Measurements from ENCODE around the gene CNTNAP2. TPM values are rescaled to one million over a fixed set of nuclear protein-coding genes. Genes with fewer than 3 reads are reported as not detected.

The CNTNAP2 gene
- total and polyA plus RNA-seq, 9 donors = 8.3 to 18.8 (median 10.4) TPM

GRCh38 chr7:148127374-148127773 is 2010.8 kb downstream of the CNTNAP2 start:
- no CpG with 5 or more reads among the region's 1 CpG for WGBS (ENCODE audit: insufficient coverage)
- no peaks in the 10 kb centered on the region for H3K27me3 ChIP-seq (ENCODE audit: control insufficient read depth, insufficient read depth, low read length)

GRCh38 chr7:148129023-148129422 is 2012.4 kb downstream of the CNTNAP2 start:
- H3K27ac ChIP-seq (ENCODE audit: low read length) = no peak overlapping the region
- 79% methylated on average over 2 of the region's 6 CpGs for WGBS (ENCODE audit: insufficient coverage)
- no peak for DNase-seq

More at GRCh38 chr7:148127374-148127773, 2010.8 kb downstream of the CNTNAP2 start:
- no peaks in the 10 kb centered on the region for H3K36me3 ChIP-seq (ENCODE audit: control insufficient read depth, insufficient read depth, low read length)
- no peaks in the 10 kb centered on the region for H3K9me3 ChIP-seq (replicated peaks; ENCODE audit: control insufficient read depth, low read depth, low read length)
- no peaks in the 10 kb centered on the region for H3K4me1 ChIP-seq (ENCODE audit: control insufficient read depth, insufficient read depth, low read length)
- no peak for DNase-seq
- H3K27ac ChIP-seq (ENCODE audit: low read length) = no peak overlapping the region
- H3K4me3 ChIP-seq (ENCODE audit: low read length) = no peak overlapping the region

GRCh38 chr7:148135116-148135515 is 2018.5 kb downstream of the CNTNAP2 start:
- DNase-seq = no peak
- H3K4me1 ChIP-seq (ENCODE audit: control insufficient read depth, insufficient read depth, low read length) = no peaks in the 10 kb centered on the region
- H3K4me3 ChIP-seq (ENCODE audit: low read length) = no peak overlapping the region
- H3K36me3 ChIP-seq (ENCODE audit: control insufficient read depth, insufficient read depth, low read length) = no peaks in the 10 kb centered on the region
- no peak overlapping the region for H3K27ac ChIP-seq (ENCODE audit: low read length)
- no peaks in the 10 kb centered on the region for H3K9me3 ChIP-seq (replicated peaks; ENCODE audit: control insufficient read depth, low read depth, low read length)
- WGBS (ENCODE audit: insufficient coverage) = no CpG with 5 or more reads among the region's 2 CpGs
- no peaks in the 10 kb centered on the region for H3K27me3 ChIP-seq (ENCODE audit: control insufficient read depth, insufficient read depth, low read length)

More at GRCh38 chr7:148129023-148129422, 2012.4 kb downstream of the CNTNAP2 start:
- H3K4me1 ChIP-seq (ENCODE audit: control insufficient read depth, insufficient read depth, low read length) = no peaks in the 10 kb centered on the region
- no peaks in the 10 kb centered on the region for H3K27me3 ChIP-seq (ENCODE audit: control insufficient read depth, insufficient read depth, low read length)
- H3K9me3 ChIP-seq (replicated peaks; ENCODE audit: control insufficient read depth, low read depth, low read length) = no peaks in the 10 kb centered on the region
- no peak overlapping the region for H3K4me3 ChIP-seq (ENCODE audit: low read length)
- H3K36me3 ChIP-seq (ENCODE audit: control insufficient read depth, insufficient read depth, low read length) = no peaks in the 10 kb centered on the region

- Histone ChIP-seq H3K36me3 (ENCODE audit: control insufficient read depth, insufficient read depth, low read length) (no peaks in the 10 kb centered on the region), H3K4me1 (ENCODE audit: control insufficient read depth, insufficient read depth, low read length) (no peaks in the 10 kb centered on the region), H3K4me3 (ENCODE audit: low read length) (no peak overlapping the region), H3K27ac (ENCODE audit: low read length) (no peak overlapping the region), H3K9me3 (replicated peaks; ENCODE audit: control insufficient read depth, low read depth, low read length) (no peaks in the 10 kb centered on the region), H3K27me3 (ENCODE audit: control insufficient read depth, insufficient read depth, low read length) (no peaks in the 10 kb centered on the region)
- WGBS (ENCODE audit: insufficient coverage) = 80% methylated on average over 1 of the region's 3 CpGs
- no peak for DNase-seq
These were observed 2019.4 kb downstream of the CNTNAP2 start for GRCh38 chr7:148135997-148136396.

GRCh38 chr7:148142660-148143248 is 2026.2 kb downstream of the CNTNAP2 start:
- WGBS (ENCODE audit: insufficient coverage) = no CpG with 5 or more reads among the region's 4 CpGs
- Histone ChIP-seq H3K36me3 (ENCODE audit: control insufficient read depth, insufficient read depth, low read length) (no peaks in the 10 kb centered on the region), H3K9me3 (replicated peaks; ENCODE audit: control insufficient read depth, low read depth, low read length) (no peaks in the 10 kb centered on the region), H3K27ac (ENCODE audit: low read length) (no peak overlapping the region), H3K4me1 (ENCODE audit: control insufficient read depth, insufficient read depth, low read length) (no peaks in the 10 kb centered on the region), H3K27me3 (ENCODE audit: control insufficient read depth, insufficient read depth, low read length) (no peaks in the 10 kb centered on the region), H3K4me3 (ENCODE audit: low read length) (no peak overlapping the region)
- DNase-seq = peak; percentile 64

- peak; percentile 7 for DNase-seq
- Histone ChIP-seq H3K4me3 (ENCODE audit: low read length) (no peak overlapping the region), H3K36me3 (ENCODE audit: control insufficient read depth, insufficient read depth, low read length) (no peaks in the 10 kb centered on the region), H3K9me3 (replicated peaks; ENCODE audit: control insufficient read depth, low read depth, low read length) (no peaks in the 10 kb centered on the region), H3K27me3 (ENCODE audit: control insufficient read depth, insufficient read depth, low read length) (no peaks in the 10 kb centered on the region), H3K4me1 (ENCODE audit: control insufficient read depth, insufficient read depth, low read length) (no peaks in the 10 kb centered on the region), H3K27ac (ENCODE audit: low read length) (no peak overlapping the region)
- 29% methylated on average over 1 of the region's 4 CpGs for WGBS (ENCODE audit: insufficient coverage)
These were observed 2028.2 kb downstream of the CNTNAP2 start for GRCh38 chr7:148144827-148145226.

GRCh38 chr7:148146346-148146745 is 2029.7 kb downstream of the CNTNAP2 start:
- Histone ChIP-seq H3K9me3 (replicated peaks; ENCODE audit: control insufficient read depth, low read depth, low read length) (no peaks in the 10 kb centered on the region), H3K27ac (ENCODE audit: low read length) (no peak overlapping the region), H3K4me3 (ENCODE audit: low read length) (no peak overlapping the region), H3K4me1 (ENCODE audit: control insufficient read depth, insufficient read depth, low read length) (no peaks in the 10 kb centered on the region), H3K36me3 (ENCODE audit: control insufficient read depth, insufficient read depth, low read length) (no peaks in the 10 kb centered on the region), H3K27me3 (ENCODE audit: control insufficient read depth, insufficient read depth, low read length) (no peaks in the 10 kb centered on the region)
- 88% methylated on average over 2 of the region's 2 CpGs for WGBS (ENCODE audit: insufficient coverage)
- DNase-seq = no peak

- no peak overlapping the region for H3K4me3 ChIP-seq (ENCODE audit: low read length)
- no peaks in the 10 kb centered on the region for H3K27me3 ChIP-seq (ENCODE audit: control insufficient read depth, insufficient read depth, low read length)
- peaks cover 2% of the 10 kb centered on the region for H3K9me3 ChIP-seq (replicated peaks; ENCODE audit: control insufficient read depth, low read depth, low read length)
- DNase-seq = no peak
- no peaks in the 10 kb centered on the region for H3K36me3 ChIP-seq (ENCODE audit: control insufficient read depth, insufficient read depth, low read length)
- H3K4me1 ChIP-seq (ENCODE audit: control insufficient read depth, insufficient read depth, low read length) = no peaks in the 10 kb centered on the region
- WGBS (ENCODE audit: insufficient coverage) = 94% methylated on average over 2 of the region's 6 CpGs
- H3K27ac ChIP-seq (ENCODE audit: low read length) = no peak overlapping the region
These were observed 2030.8 kb downstream of the CNTNAP2 start for GRCh38 chr7:148147438-148147837.

- Histone ChIP-seq H3K9me3 (replicated peaks; ENCODE audit: control insufficient read depth, low read depth, low read length) (peaks cover 2% of the 10 kb centered on the region), H3K27ac (ENCODE audit: low read length) (no peak overlapping the region)
- no CpG with 5 or more reads among the region's 3 CpGs for WGBS (ENCODE audit: insufficient coverage)
These were observed 2031.9 kb downstream of the CNTNAP2 start for GRCh38 chr7:148148456-148148855.

GRCh38 chr7:148149730-148150129 is 2033.1 kb downstream of the CNTNAP2 start:
- Histone ChIP-seq H3K36me3 (ENCODE audit: control insufficient read depth, insufficient read depth, low read length) (no peaks in the 10 kb centered on the region), H3K9me3 (replicated peaks; ENCODE audit: control insufficient read depth, low read depth, low read length) (peaks cover 2% of the 10 kb centered on the region), H3K27ac (ENCODE audit: low read length) (no peak overlapping the region), H3K27me3 (ENCODE audit: control insufficient read depth, insufficient read depth, low read length) (no peaks in the 10 kb centered on the region), H3K4me3 (ENCODE audit: low read length) (no peak overlapping the region), H3K4me1 (ENCODE audit: control insufficient read depth, insufficient read depth, low read length) (peaks cover 9% of the 10 kb centered on the region)
- no peak for DNase-seq
- no CpG with 5 or more reads among the region's 3 CpGs for WGBS (ENCODE audit: insufficient coverage)

More at GRCh38 chr7:148148456-148148855, 2031.9 kb downstream of the CNTNAP2 start:
- Histone ChIP-seq H3K4me3 (ENCODE audit: low read length) (no peak overlapping the region), H3K36me3 (ENCODE audit: control insufficient read depth, insufficient read depth, low read length) (no peaks in the 10 kb centered on the region), H3K27me3 (ENCODE audit: control insufficient read depth, insufficient read depth, low read length) (no peaks in the 10 kb centered on the region), H3K4me1 (ENCODE audit: control insufficient read depth, insufficient read depth, low read length) (peaks cover 2% of the 10 kb centered on the region)
- no peak for DNase-seq

- H3K4me1 ChIP-seq (ENCODE audit: control insufficient read depth, insufficient read depth, low read length) = peaks cover 9% of the 10 kb centered on the region
- WGBS (ENCODE audit: insufficient coverage) = no CpG with 5 or more reads among the region's 2 CpGs
- H3K36me3 ChIP-seq (ENCODE audit: control insufficient read depth, insufficient read depth, low read length) = no peaks in the 10 kb centered on the region
- H3K9me3 ChIP-seq (replicated peaks; ENCODE audit: control insufficient read depth, low read depth, low read length) = peaks cover 2% of the 10 kb centered on the region
- H3K4me3 ChIP-seq (ENCODE audit: low read length) = no peak overlapping the region
- no peaks in the 10 kb centered on the region for H3K27me3 ChIP-seq (ENCODE audit: control insufficient read depth, insufficient read depth, low read length)
- no peak overlapping the region for H3K27ac ChIP-seq (ENCODE audit: low read length)
- no peak for DNase-seq
These were observed 2035.2 kb downstream of the CNTNAP2 start for GRCh38 chr7:148151778-148152177.
